Endothelial cell of umbilical vein (primary cell): Measurements from ENCODE around the gene AGK. TPM values are rescaled to one million over a fixed set of nuclear protein-coding genes. Genes with fewer than 3 reads are reported as not detected.

Experiments used
- BruUV-seq: library from RNA; stranded (reverse); fragments of 400-500 nt; replicated peaks from 2 replicates; lab custom pipeline; 2021; lab: Mats Ljungman, UMichigan
- CTCF ChIA-PET: fragments of 300-600, 350-600 bp; sonication (Branson Sonifier 250); formaldehyde crosslinking; loops from one replicate; lab custom pipeline; 2021; ENCODE audit warnings: antibody characterized with exemption, inconsistent platforms; lab: Charles Lee
- POLR2A ChIA-PET: fragments of 300-600, 350-600 bp; sonication (Branson Sonifier 250); formaldehyde crosslinking; loops from one replicate; lab custom pipeline; 2021; ENCODE audit warnings: antibody characterized with exemption, inconsistent platforms; lab: Charles Lee
- DNase-seq: peaks from one replicate; pipeline ENCODE4 v3.0.0-alpha.2; 2011; ENCODE audit warnings: low read depth, low spot score
- FAIRE-seq: peaks from 2 replicates; lab custom pipeline; 2011; peaks lifted over from hg19 to GRCh38; lab: Jason Lieb, UNC
- H2AFZ ChIP-seq: 2 replicates; pipeline ENCODE4 v1.6.0; 2012; ENCODE audit warnings: low read depth, low read length, control low read depth, inconsistent platforms
- H3K27ac ChIP-seq: 2 replicates; pipeline ENCODE4 v1.5.1; 2011; ENCODE audit warnings: low read depth, mild to moderate bottlenecking, control low read depth, low read length, moderate library complexity; ENCODE audit not compliant: insufficient read depth
- H3K27me3 ChIP-seq, 2 experiments: 2 replicates each; pipeline versions ENCODE4 v1.6.0 to v1.6.1; 2011; ENCODE audit warnings: low read length in 2 of 2, mixed read lengths in 1 of 2; ENCODE audit not compliant: control insufficient read depth in 2 of 2, insufficient read depth in 2 of 2
- H3K36me3 ChIP-seq, 2 experiments: 2 replicates in 1 of 2; 3 replicates in 1 of 2; pipeline ENCODE4 v1.5.1; 2011; ENCODE audit warnings: low read length in 2 of 2, mild to moderate bottlenecking in 1 of 2, moderate library complexity in 1 of 2; ENCODE audit not compliant: control insufficient read depth in 2 of 2, insufficient read depth in 2 of 2; ENCODE audit errors: extremely low read depth in 1 of 2
- H3K4me1 ChIP-seq: 3 replicates; pipeline ENCODE4 v1.5.1; 2011; ENCODE audit warnings: mild to moderate bottlenecking, low read length; ENCODE audit not compliant: control insufficient read depth, insufficient read depth; ENCODE audit errors: extremely low read depth
- H3K4me2 ChIP-seq: 2 replicates; pipeline ENCODE4 v1.6.1; 2011; ENCODE audit warnings: low read length, control low read depth, mixed read lengths; ENCODE audit not compliant: insufficient read depth
- H3K4me3 ChIP-seq, 3 experiments: fragments of 200-600 bp in 1 of 3; sonication (generic), shearing (Covaris generic) in 1 of 3; replicated peaks in 1 of 3; 2 replicates each; pipeline ENCODE4 v1.5.1; 2011 to 2016; ENCODE audit warnings: control low read depth in 3 of 3, low read length in 3 of 3, mild to moderate bottlenecking in 2 of 3, inconsistent platforms in 1 of 3, low read depth in 1 of 3, moderate library complexity in 1 of 3; ENCODE audit not compliant: insufficient read depth in 1 of 3
- H3K79me2 ChIP-seq: 2 replicates; pipeline ENCODE4 v1.6.0; 2012; ENCODE audit warnings: low read length, inconsistent platforms; ENCODE audit not compliant: control insufficient read depth, insufficient read depth
- H3K9ac ChIP-seq: replicated peaks from 2 replicates; pipeline ENCODE3; 2011; ENCODE audit warnings: low read length, control low read depth; ENCODE audit not compliant: insufficient read depth; ENCODE audit errors: extremely low read depth
- H3K9me1 ChIP-seq: replicated peaks from 3 replicates; pipeline ENCODE4 v1.6.0; 2011; ENCODE audit warnings: mild to moderate bottlenecking, low read length; ENCODE audit not compliant: control insufficient read depth, insufficient read depth; ENCODE audit errors: extremely low read depth
- H3K9me3 ChIP-seq: replicated peaks from 2 replicates; pipeline ENCODE4 v1.5.1; 2012; ENCODE audit warnings: low read length, inconsistent platforms; ENCODE audit not compliant: control insufficient read depth, insufficient read depth
- H4K20me1 ChIP-seq: replicated peaks from 2 replicates; pipeline ENCODE3; 2011; ENCODE audit warnings: mild to moderate bottlenecking, low read length; ENCODE audit not compliant: control insufficient read depth, insufficient read depth; ENCODE audit errors: extremely low read depth
- CTCF ChIP-seq, 2 donors: IDR thresholded peaks; 1 replicate in 1 of 2; 2 replicates in 1 of 2; pipeline ENCODE4 v1.5.1; 2011; ENCODE audit warnings: low read length in 2 of 2, mild to moderate bottlenecking in 2 of 2, moderate library complexity in 2 of 2, control low read depth in 1 of 2, inconsistent platforms in 1 of 2, low read depth in 1 of 2; ENCODE audit not compliant: insufficient read depth in 1 of 2; ENCODE audit errors: extremely low read depth in 1 of 2
- FOS ChIP-seq: IDR thresholded peaks from 2 replicates; pipeline ENCODE4 v1.6.1; 2011; ENCODE audit warnings: mild to moderate bottlenecking, low read length, moderate library complexity, borderline replicate concordance; ENCODE audit not compliant: insufficient read depth
- MAX ChIP-seq: IDR thresholded peaks from 2 replicates; pipeline ENCODE4 v1.6.1; 2011; ENCODE audit not compliant: insufficient read depth, insufficient read length
- MYC ChIP-seq: IDR thresholded peaks from one replicate; pipeline ENCODE4 v1.6.1; 2011; ENCODE audit warnings: mild to moderate bottlenecking, low read depth, low read length
- POLR2A ChIP-seq: IDR thresholded peaks from 2 replicates; pipeline ENCODE4 v1.6.1; 2012; ENCODE audit warnings: low read depth, mild to moderate bottlenecking, control low read depth, low read length
- POLR2AphosphoS5 ChIP-seq: IDR thresholded peaks from 2 replicates; pipeline ENCODE4 v1.6.1; 2012; ENCODE audit warnings: low read depth, mild to moderate bottlenecking, control low read depth, low read length, moderate library complexity; ENCODE audit not compliant: insufficient read depth
- dilution Hi-C: fragments of 300-500 bp; cut with MboI; formaldehyde crosslinking; loops from one replicate; pipeline ENCODE4 v1.15.0; 2019; ENCODE audit warnings: low sequenced_read_pairs; ENCODE audit not compliant: extremely low pct_ligation_motif_present
- intact Hi-C: fragments of 100-400 bp; cut with micrococcal nuclease; formaldehyde crosslinking; loops from one replicate; pipeline ENCODE4 v1.10.0; 2022
- polyA plus RNA-seq, 4 experiments: library from polyadenylated mRNA; depleted of rRNA in 3 of 4; stranded (reverse) in 3 of 4; unstranded in 1 of 4; fragments of >200 nt; gene quantifications; 2 replicates each; pipeline versions ENCODE4 v1.2.1 to v1.2.3, GENCODE V29; 2011 to 2012; ENCODE audit warnings: missing spikeins in 1 of 4
- total RNA-seq: library from RNA; stranded (reverse); gene quantifications from 2 replicates; pipeline ENCODE4 v1.2.3, GENCODE V29; 2021

Gene AGK
- total and polyA plus RNA-seq, 2 donors (not counting 3 experiments of a cell fraction or from before 2014, with no cell fraction given) = 23.6 to 34.3 TPM

- H4K20me1 ChIP-seq = no peaks in the 10 kb centered on the region
- H3K27ac ChIP-seq = peak overlapping the region; percentile 99
- no peaks in the 10 kb centered on the region for H3K9me1 ChIP-seq
- peaks cover 32% of the 10 kb centered on the region for H3K4me1 ChIP-seq
- H3K36me3 ChIP-seq = no peaks in the 10 kb centered on the region
- H3K9me3 ChIP-seq = no peaks in the 10 kb centered on the region
- peak overlapping the region; percentile 84 for H3K9ac ChIP-seq
- no peak for FAIRE-seq
- H3K27me3 ChIP-seq = no peaks in the 10 kb centered on the region
- dilution Hi-C loops = no loop called here
- intact Hi-C loops = loop anchor here (10.0 kb wide), 1 partner anchor 1631 kb away; no protein-coding TSS in a partner anchor
- TF ChIP-seq MYC (no peak), POLR2A (no peak), MAX (no peak), FOS (no peak), CTCF (IDR thresholded peaks at IDR 0.05; ENCODE audit: extremely low read depth in 1 of 2, insufficient read depth in 1 of 2, low read depth in 1 of 2, low read length in 2 of 2) (no peak), POLR2AphosphoS5 (no peak)
- ChIA-PET POLR2A (no interaction called here), CTCF (interaction anchor here (0.7 to 4.1 kb wide), 9 partner anchors 14 to 865 kb away, joined by 3 to 75 read pairs (median 6); partner anchors contain the start of gene WEE2)
- no TSS peak for BruUV-seq
- peak; percentile 53 for DNase-seq
- H3K79me2 ChIP-seq = no peaks in the 10 kb centered on the region
- no peak overlapping the region for H2AFZ ChIP-seq
- H3K4me3 ChIP-seq = no peak overlapping the region
- H3K4me2 ChIP-seq = no peak overlapping the region
These were observed 124.4 kb downstream of the AGK start for GRCh38 chr7:141675436-141676215.
